HAP-1 (cell line): ENCODE results near the gene ZNF627.
A peak's percentile ranks its signal among the peaks of the same experiment; 100 is the strongest.
"Not testable (repeated sequence)": the region's sequence is repeated elsewhere in the genome, so short reads cannot be mapped to it uniquely, and the experiment has no call there.

Experiments used
- DNase-seq, 2 experiments: peaks; one replicate each; pipeline ENCODE4 v3.0.0-alpha.2; 2016 to 2020; ENCODE audit warnings: low spot score in 2 of 2
- H3K27me3 ChIP-seq: fragments of 250-450 bp; sonication (Bioruptor Pico); 2 replicates; pipeline ENCODE4 v1.5.1; 2020; ENCODE audit warnings: low read depth, mild to moderate bottlenecking, moderate library complexity
- H3K36me3 ChIP-seq: fragments of 250-450 bp; sonication (Bioruptor Pico); replicated peaks from 2 replicates; pipeline ENCODE4 v1.5.1; 2020; ENCODE audit warnings: mild to moderate bottlenecking
- H3K4me1 ChIP-seq: fragments of 250-450 bp; sonication (Bioruptor Pico); 2 replicates; pipeline ENCODE4 v1.5.1; 2020; ENCODE audit warnings: mild to moderate bottlenecking
- H3K4me3 ChIP-seq: fragments of 250-450 bp; sonication (Bioruptor Pico); 2 replicates; pipeline ENCODE4 v1.5.1; 2020; ENCODE audit warnings: mild to moderate bottlenecking, moderate library complexity
- H3K9me3 ChIP-seq: fragments of 250-450 bp; sonication (Bioruptor Pico); 2 replicates; pipeline ENCODE4 v1.5.1; 2020; ENCODE audit warnings: mild to moderate bottlenecking, moderate library complexity
- in situ Hi-C: fragments of 300-500 bp; cut with MboI; formaldehyde crosslinking; loops from 3 replicates; pipeline ENCODE4 v1.14.3; 2020; ENCODE audit warnings: low sequenced_read_pairs, inconsistent platforms, mixed read lengths

ZNF627 gene

GRCh38 chr19:11624069-11624463, 26.8 kb downstream of the ZNF627 start:
- Histone ChIP-seq H3K9me3 (peaks cover 6% of the 10 kb centered on the region; the same call in 1 of the 2 replicates), H3K4me1 (no peaks in the 10 kb centered on the region), H3K27me3 (no peaks in the 10 kb centered on the region), H3K4me3 (no peak overlapping the region), H3K36me3 (peaks cover 19% of the 10 kb centered on the region)
- in situ Hi-C loops, result no loop called here
- no peak for DNase-seq

- H3K4me3 ChIP-seq, result no peak overlapping the region
These were observed 29.0 kb downstream of the ZNF627 start for GRCh38 chr19:11626252-11626651.

GRCh38 chr19:11633223-11633622, 35.9 kb downstream of the ZNF627 start:
- Histone ChIP-seq H3K4me1 (no peaks in the 10 kb centered on the region), H3K4me3 (no peak overlapping the region), H3K9me3 (peaks cover 5% of the 10 kb centered on the region; the same call in 1 of the 2 replicates), H3K27me3 (no peaks in the 10 kb centered on the region), H3K36me3 (no peaks in the 10 kb centered on the region)
- DNase-seq, result no peak
- in situ Hi-C loops, result no loop called here

More at GRCh38 chr19:11626252-11626651, 29.0 kb downstream of the ZNF627 start:
- no peaks in the 10 kb centered on the region for H3K27me3 ChIP-seq
- H3K36me3 ChIP-seq, result no peaks in the 10 kb centered on the region
- 0 out of 2 replicates have a peak, but pooled peaks cover 2% of the 10 kb centered on the region for H3K9me3 ChIP-seq
- in situ Hi-C loops, result no loop called here
- no peaks in the 10 kb centered on the region for H3K4me1 ChIP-seq
- no peak for DNase-seq

- H3K9me3 ChIP-seq, H3K4me1 ChIP-seq, H3K4me3 ChIP-seq, DNase-seq, H3K27me3 ChIP-seq, in situ Hi-C loops, H3K36me3 ChIP-seq: not testable (repeated sequence)
These were observed 36.9 kb downstream of the ZNF627 start for GRCh38 chr19:11634018-11634662.

- in situ Hi-C loops, result no loop called here
- H3K36me3 ChIP-seq, result 0 out of 2 replicates have a peak, but pooled peaks cover 4% of the 10 kb centered on the region
- DNase-seq, result no peak
- H3K4me1 ChIP-seq, result no peaks in the 10 kb centered on the region; the same call in 1 of the 2 replicates
- H3K4me3 ChIP-seq, result peak overlapping the region; percentile 78
- H3K27me3 ChIP-seq, result no peaks in the 10 kb centered on the region
- H3K9me3 ChIP-seq, result no peaks in the 10 kb centered on the region
These were observed 41.9 kb downstream of the ZNF627 start for GRCh38 chr19:11639245-11639601.

DNA sequence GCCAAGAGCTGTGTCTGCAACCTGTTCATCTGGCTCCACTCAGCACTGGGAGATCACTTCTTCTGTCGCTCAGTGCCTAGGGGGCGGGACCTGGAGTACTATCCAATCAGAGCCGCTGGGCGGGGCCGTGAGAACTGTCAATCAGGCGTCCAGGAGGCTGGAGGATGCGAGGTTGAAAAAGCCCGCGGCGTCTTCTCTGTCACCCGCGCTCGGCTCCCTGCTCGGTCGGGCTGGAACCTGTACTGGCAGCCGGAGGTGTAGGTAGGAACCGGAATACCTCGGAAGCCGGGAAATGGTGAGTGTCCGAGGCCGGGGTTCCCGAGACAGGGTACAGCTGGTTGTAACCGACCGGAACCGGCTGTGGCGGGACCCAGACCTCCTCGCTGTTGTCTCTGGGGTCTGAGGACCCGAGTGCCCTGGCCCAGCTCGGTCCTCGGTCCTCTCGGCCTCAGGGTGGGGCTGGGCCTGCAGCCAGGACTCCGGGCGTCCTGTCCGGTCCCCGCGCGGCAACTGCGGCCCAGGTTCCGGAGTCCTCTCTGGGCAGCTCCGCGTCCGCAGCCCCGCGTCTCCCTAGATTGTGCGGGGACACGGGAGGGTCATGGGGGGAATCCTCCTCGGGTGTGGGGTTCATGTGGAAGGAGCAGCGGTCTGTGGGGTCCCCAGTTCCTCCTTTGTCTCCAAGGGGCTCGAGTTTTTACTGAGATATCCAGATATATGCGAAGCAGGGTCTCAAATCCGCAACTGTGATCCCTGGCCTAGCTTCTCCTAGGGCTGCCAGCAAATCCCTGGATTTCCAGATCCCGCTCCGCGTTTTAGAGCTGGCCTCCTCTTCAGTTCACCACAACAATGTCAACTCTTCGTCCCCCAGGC, 42.6 kb downstream of the ZNF627 start:
- peak; percentile 94 to 99 for DNase-seq
- Histone ChIP-seq H3K27me3 (no peaks in the 10 kb centered on the region), H3K36me3 (peaks cover 9% of the 10 kb centered on the region), H3K4me3 (peak overlapping the region; percentile 78), H3K9me3 (peaks cover 4% of the 10 kb centered on the region; the same call in 1 of the 2 replicates), H3K4me1 (no peaks in the 10 kb centered on the region; the same call in 1 of the 2 replicates)
- in situ Hi-C loops, result no loop called here

DNA sequence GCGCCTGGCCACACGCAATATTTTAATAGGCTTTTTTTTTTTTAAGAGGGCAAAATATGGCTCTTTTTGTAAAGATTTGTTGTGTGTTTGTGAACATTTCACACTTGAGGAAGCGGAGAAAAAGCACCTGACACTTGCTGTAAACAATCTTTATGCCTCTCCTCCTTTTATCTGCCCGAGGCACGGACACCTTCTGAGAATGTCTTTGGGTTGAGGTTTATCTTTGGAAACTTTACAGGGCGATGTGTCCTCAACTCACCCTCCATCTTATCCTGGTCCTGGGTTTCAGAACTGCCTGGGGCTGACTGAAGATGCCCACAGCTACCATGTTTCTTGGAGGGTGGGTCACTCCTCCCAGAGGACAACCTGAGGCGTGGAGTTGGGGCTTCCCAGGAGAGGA, 44.0 kb downstream of the ZNF627 start:
- DNase-seq, result no peak
- Histone ChIP-seq H3K36me3 (peaks cover 11% of the 10 kb centered on the region), H3K9me3 (peaks cover 8% of the 10 kb centered on the region), H3K27me3 (no peaks in the 10 kb centered on the region), H3K4me3 (no peak overlapping the region), H3K4me1 (no peaks in the 10 kb centered on the region; the same call in 1 of the 2 replicates)
- in situ Hi-C loops, result no loop called here

GRCh38 chr19:11642902-11643301, 45.6 kb downstream of the ZNF627 start:
- H3K9me3 ChIP-seq, result peaks cover 10% of the 10 kb centered on the region
- in situ Hi-C loops, result no loop called here

DNA sequence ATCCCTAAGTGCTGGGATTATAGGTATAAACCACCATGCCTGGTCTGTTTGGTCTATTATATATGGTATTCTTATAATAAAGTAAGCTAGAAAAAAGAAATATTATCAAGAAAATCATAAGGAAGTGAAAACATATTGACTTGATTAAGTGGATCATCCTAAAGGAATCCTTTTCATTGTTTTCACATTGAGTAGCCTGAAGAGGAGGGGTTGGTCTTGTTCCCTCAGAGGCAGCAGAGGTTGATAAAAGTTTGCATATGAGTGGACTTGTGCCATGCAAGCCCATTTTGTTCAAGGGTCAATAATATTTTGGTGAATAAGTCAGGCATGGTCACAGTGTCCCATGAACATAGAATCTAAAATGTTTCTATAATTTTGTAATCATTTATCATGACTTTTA, 52.7 kb downstream of the ZNF627 start:
- Histone ChIP-seq H3K4me1 (no peaks in the 10 kb centered on the region), H3K4me3 (no peak overlapping the region), H3K27me3 (no peaks in the 10 kb centered on the region), H3K9me3 (peaks cover 33% of the 10 kb centered on the region), H3K36me3 (peaks cover 62% of the 10 kb centered on the region)
- in situ Hi-C loops, result no loop called here
- no peak for DNase-seq

More at GRCh38 chr19:11642902-11643301, 45.6 kb downstream of the ZNF627 start:
- Histone ChIP-seq H3K4me1 (no peaks in the 10 kb centered on the region; the same call in 1 of the 2 replicates), H3K4me3 (no peak overlapping the region), H3K27me3 (no peaks in the 10 kb centered on the region), H3K36me3 (peaks cover 16% of the 10 kb centered on the region)
- no peak for DNase-seq

- in situ Hi-C loops, result no loop called here
- Histone ChIP-seq H3K9me3 (peaks cover 37% of the 10 kb centered on the region), H3K36me3 (peaks cover 70% of the 10 kb centered on the region)
These were observed 53.8 kb downstream of the ZNF627 start for GRCh38 chr19:11651062-11651461.

DNA sequence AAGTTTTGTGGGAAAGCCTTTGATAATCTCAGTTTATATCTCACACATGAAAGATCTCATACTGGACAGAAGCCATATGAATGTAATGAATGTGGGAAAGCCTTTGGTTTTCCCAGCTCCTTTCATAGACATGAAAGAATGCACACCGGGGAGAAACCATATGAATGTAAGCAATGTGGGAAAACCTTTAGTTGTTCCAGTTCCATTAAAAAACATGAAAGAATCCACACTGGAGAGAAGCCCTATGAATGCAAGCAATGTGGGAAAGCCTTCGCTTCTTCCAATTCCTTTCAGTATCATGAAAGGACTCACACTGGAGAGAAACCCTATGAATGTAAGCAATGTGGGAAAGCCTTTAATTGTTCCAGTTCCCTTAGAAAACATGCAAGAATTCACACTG, 54.8 kb downstream of the ZNF627 start:
- no peaks in the 10 kb centered on the region for H3K4me1 ChIP-seq
- peaks cover 70% of the 10 kb centered on the region for H3K36me3 ChIP-seq
- peaks cover 36% of the 10 kb centered on the region for H3K9me3 ChIP-seq
- no peak overlapping the region for H3K4me3 ChIP-seq
- DNase-seq, result no peak
- in situ Hi-C loops, result no loop called here
- no peaks in the 10 kb centered on the region for H3K27me3 ChIP-seq

More at GRCh38 chr19:11651062-11651461, 53.8 kb downstream of the ZNF627 start:
- DNase-seq, result no peak
- H3K4me3 ChIP-seq, result no peak overlapping the region
- no peaks in the 10 kb centered on the region for H3K4me1 ChIP-seq
- no peaks in the 10 kb centered on the region for H3K27me3 ChIP-seq

GRCh38 chr19:11652492-11652891, 55.2 kb downstream of the ZNF627 start:
- Histone ChIP-seq H3K36me3 (peaks cover 69% of the 10 kb centered on the region), H3K4me1 (no peaks in the 10 kb centered on the region), H3K9me3 (peaks cover 35% of the 10 kb centered on the region), H3K27me3 (no peaks in the 10 kb centered on the region), H3K4me3 (no peak overlapping the region)
- in situ Hi-C loops, result no loop called here
- DNase-seq, result no peak

- peaks cover 43% of the 10 kb centered on the region for H3K36me3 ChIP-seq
- in situ Hi-C loops, result no loop called here
- no peak overlapping the region for H3K4me3 ChIP-seq
- no peaks in the 10 kb centered on the region for H3K27me3 ChIP-seq
- no peak for DNase-seq
- H3K4me1 ChIP-seq, result no peaks in the 10 kb centered on the region
- H3K9me3 ChIP-seq, result peaks cover 26% of the 10 kb centered on the region
These were observed 59.3 kb downstream of the ZNF627 start for GRCh38 chr19:11656535-11656934.

DNA sequence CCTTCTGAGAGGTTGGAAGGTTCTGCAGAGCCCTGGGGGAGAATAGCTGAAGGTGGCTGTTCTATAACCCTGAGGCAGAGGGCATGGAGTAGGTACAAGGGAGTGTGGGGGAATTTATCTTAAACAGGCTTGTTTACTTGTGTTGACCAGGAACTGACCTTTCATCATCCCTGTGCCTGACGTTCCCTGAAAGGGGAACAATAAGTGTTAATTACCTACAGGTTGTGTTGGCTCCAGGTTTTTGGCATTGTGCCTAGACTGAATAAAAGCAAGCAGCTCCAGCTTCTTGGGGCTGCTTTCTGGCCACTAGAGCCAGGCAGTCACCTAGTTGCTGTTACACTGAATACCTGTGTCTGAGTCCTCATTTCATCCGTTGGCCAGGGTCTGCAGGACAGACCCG, 60.0 kb downstream of the ZNF627 start:
- H3K4me1 ChIP-seq, result no peaks in the 10 kb centered on the region
- no peak overlapping the region for H3K4me3 ChIP-seq
- H3K9me3 ChIP-seq, result peaks cover 22% of the 10 kb centered on the region
- in situ Hi-C loops, result no loop called here
- peaks cover 35% of the 10 kb centered on the region for H3K36me3 ChIP-seq
- no peaks in the 10 kb centered on the region for H3K27me3 ChIP-seq
- no peak for DNase-seq
